Aorta (tissue), 5 donors: ENCODE data around the gene PRDM12. TPM values are rescaled to one million over a fixed set of nuclear protein-coding genes. Genes with fewer than 3 reads are reported as not detected.

Source experiments
- ATAC-seq: fragments of 200-7000 bp; cut with Tn5 transposase; one replicate; pipeline ENCODE4 v1.9.1; 2022; ENCODE audit warnings: moderate library complexity; ENCODE audit not compliant: low FRiP score
- DNase-seq, 2 donors: peaks; one replicate each; pipeline ENCODE4 v3.0.0-alpha.2; 2020
- H3K27ac ChIP-seq, 2 donors: one replicate each; pipeline ENCODE4 v1.5.1; 2013; ENCODE audit warnings: low read length in 2 of 2, mild to moderate bottlenecking in 2 of 2, moderate library complexity in 2 of 2, control low read depth in 1 of 2, inconsistent platforms in 1 of 2, low read depth in 1 of 2
- H3K27me3 ChIP-seq, 2 donors: one replicate each; pipeline ENCODE4 v1.6.1; 2013; ENCODE audit warnings: control low read depth in 1 of 2, low read length in 1 of 2, mild to moderate bottlenecking in 1 of 2, moderate library complexity in 1 of 2; ENCODE audit not compliant: insufficient read depth in 2 of 2, control insufficient read depth in 1 of 2
- H3K36me3 ChIP-seq, 2 donors: one replicate each; pipeline ENCODE4 v1.6.1; 2013; ENCODE audit warnings: control low read depth in 1 of 2, low read length in 1 of 2, mild to moderate bottlenecking in 1 of 2; ENCODE audit not compliant: insufficient read depth in 2 of 2, control insufficient read depth in 1 of 2
- H3K4me1 ChIP-seq, 2 donors: one replicate each; pipeline ENCODE4 v1.6.1; 2013; ENCODE audit warnings: low read length in 2 of 2, control low read depth in 1 of 2, mild to moderate bottlenecking in 1 of 2, moderate library complexity in 1 of 2; ENCODE audit not compliant: insufficient read depth in 2 of 2, control insufficient read depth in 1 of 2
- H3K4me3 ChIP-seq, 2 donors: one replicate each; pipeline ENCODE4 v1.5.1; 2013; ENCODE audit warnings: low read length in 2 of 2, control low read depth in 1 of 2, mild to moderate bottlenecking in 1 of 2
- H3K9me3 ChIP-seq: one replicate; pipeline ENCODE4 v1.6.1; 2013; ENCODE audit warnings: mild to moderate bottlenecking, low read length; ENCODE audit not compliant: control insufficient read depth
- WGBS, 2 donors: extraction: QIAGEN DNeasy Blood & Tissue Kit; methylation state at CpG; one replicate each; pipeline ENCODE4 v1.1.7; 2013; 5-methylcytosine and 5-hydroxymethylcytosine counted together
- intact Hi-C, 2 donors: fragments of 100-400 bp; cut with DNase I; formaldehyde crosslinking; loops; one replicate each; pipeline versions ENCODE4 v1.14.2 to v1.15.0; 2022
- polyA plus RNA-seq, 2 donors: library from polyadenylated mRNA; stranded (reverse); fragments of 200-250 nt; gene quantifications; one replicate each; pipeline ENCODE4 v1.2.3, GENCODE V29; 2013
- total RNA-seq, 2 donors: library from RNA; stranded (reverse); fragmentation: NEBNext Ultra II Directional; extraction: Animal tissue kit (Norgen Biotek cat#: 25700); gene quantifications; one replicate each; pipeline ENCODE4 v1.2.1, GENCODE V29; 2021
- donor health status: healthy with polysubstance abuse.
- donor health status: Bipolar disorder and iron deficiency.
- donor health status: DM: no; HTN: no; CAD: no.
- donor health status: DM: no; HTN: no; CAD: no.
- donor health status: DM: yes; HTN: yes; CAD: no.

The PRDM12 gene
- total and polyA plus RNA-seq, 4 donors = not detected

- no peak overlapping the region for H3K27ac ChIP-seq
- no peaks in the 10 kb centered on the region for H3K36me3 ChIP-seq
- no peaks in the 10 kb centered on the region for H3K4me1 ChIP-seq
- no peak for DNase-seq
- H3K4me3 ChIP-seq = no peak overlapping the region
- ATAC-seq = no peak
- intact Hi-C loops = no loop called here
- H3K9me3 ChIP-seq = no peaks in the 10 kb centered on the region
- WGBS, 2 donors = 4% methylated on average over 49 of the region's 49 CpGs
- H3K27me3 ChIP-seq = no peaks in the 10 kb centered on the region
Observed at GRCh38 chr9:130662099-130662969, 2.1 kb upstream of the PRDM12 start.

GRCh38 chr9:130662970-130663257 is 1.5 kb upstream of the PRDM12 start:
- H3K27me3 ChIP-seq = no peaks in the 10 kb centered on the region
- ATAC-seq = no peak
- H3K36me3 ChIP-seq = no peaks in the 10 kb centered on the region
- H3K9me3 ChIP-seq = no peaks in the 10 kb centered on the region
- H3K4me1 ChIP-seq = no peaks in the 10 kb centered on the region
- no peak overlapping the region for H3K4me3 ChIP-seq
- intact Hi-C loops = no loop called here
- 3 to 4% methylated on average over 15 of the region's 15 CpGs for WGBS, 2 donors
- DNase-seq = no peak
- H3K27ac ChIP-seq = no peak overlapping the region

DNA sequence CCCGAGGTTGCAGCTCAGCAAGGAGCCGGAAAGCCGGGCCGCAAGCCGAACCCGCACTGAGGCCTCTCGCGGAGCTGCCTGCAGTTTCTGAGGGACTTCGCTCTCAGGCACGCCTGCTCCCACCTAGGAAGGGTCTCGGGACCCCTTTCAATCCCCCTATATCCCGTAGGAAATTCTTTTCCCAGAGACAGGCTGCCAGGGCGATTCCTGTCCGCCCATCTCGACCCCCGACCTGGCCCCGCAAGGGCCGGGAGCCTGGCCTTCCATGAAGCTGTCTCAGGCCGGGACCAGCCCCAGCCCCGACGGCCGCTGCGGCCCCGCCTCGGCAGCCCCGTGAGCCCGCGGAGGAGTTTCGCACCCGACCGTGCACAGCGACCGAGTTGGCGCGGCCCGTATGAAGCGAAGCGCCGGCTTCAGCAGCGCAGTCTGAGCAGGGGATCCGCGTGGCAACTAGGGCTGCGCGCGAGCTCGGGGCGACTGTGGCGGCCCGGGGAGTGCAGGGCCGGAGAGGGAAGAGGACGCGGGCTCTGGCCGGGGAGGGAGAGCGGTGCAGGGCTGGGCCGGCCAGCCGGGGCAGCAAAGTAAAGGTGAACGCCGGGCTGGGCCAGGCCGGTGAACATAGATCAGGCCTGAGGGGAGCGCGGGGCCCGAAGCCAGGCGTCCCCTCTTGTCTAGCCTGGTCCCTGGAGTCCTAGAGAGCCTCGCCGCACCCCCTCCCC is 977 bp upstream of the PRDM12 start:
- intact Hi-C loops = no loop called here
- H3K27me3 ChIP-seq = no peaks in the 10 kb centered on the region
- 1 to 2% methylated on average over 58 to 65 of the region's 65 CpGs for WGBS, 2 donors
- H3K27ac ChIP-seq = no peak overlapping the region
- no peaks in the 10 kb centered on the region for H3K36me3 ChIP-seq
- H3K4me3 ChIP-seq = no peak overlapping the region
- no peaks in the 10 kb centered on the region for H3K9me3 ChIP-seq
- ATAC-seq = peak; percentile 37
- DNase-seq = no peak
- no peaks in the 10 kb centered on the region for H3K4me1 ChIP-seq

GRCh38 chr9:130663977-130664250 is 480 bp upstream of the PRDM12 start:
- H3K27me3 ChIP-seq = no peaks in the 10 kb centered on the region
- no peak overlapping the region for H3K4me3 ChIP-seq
- DNase-seq (no peak), ATAC-seq (no peak)
- no peaks in the 10 kb centered on the region for H3K4me1 ChIP-seq
- no peaks in the 10 kb centered on the region for H3K36me3 ChIP-seq
- no peaks in the 10 kb centered on the region for H3K9me3 ChIP-seq
- no peak overlapping the region for H3K27ac ChIP-seq
- 1 to 2% methylated on average over 13 to 19 of the region's 19 CpGs for WGBS, 2 donors
- intact Hi-C loops = no loop called here

GRCh38 chr9:130665029-130665430 is 636 bp downstream of the PRDM12 start:
- ATAC-seq (no peak), DNase-seq (no peak)
- Histone ChIP-seq H3K4me1 (no peaks in the 10 kb centered on the region), H3K9me3 (no peaks in the 10 kb centered on the region), H3K27me3 (no peaks in the 10 kb centered on the region), H3K27ac (no peak overlapping the region), H3K36me3 (no peaks in the 10 kb centered on the region), H3K4me3 (no peak overlapping the region)
- intact Hi-C loops = no loop called here
- WGBS, 2 donors = 2% methylated on average over 23 to 26 of the region's 26 CpGs

DNA sequence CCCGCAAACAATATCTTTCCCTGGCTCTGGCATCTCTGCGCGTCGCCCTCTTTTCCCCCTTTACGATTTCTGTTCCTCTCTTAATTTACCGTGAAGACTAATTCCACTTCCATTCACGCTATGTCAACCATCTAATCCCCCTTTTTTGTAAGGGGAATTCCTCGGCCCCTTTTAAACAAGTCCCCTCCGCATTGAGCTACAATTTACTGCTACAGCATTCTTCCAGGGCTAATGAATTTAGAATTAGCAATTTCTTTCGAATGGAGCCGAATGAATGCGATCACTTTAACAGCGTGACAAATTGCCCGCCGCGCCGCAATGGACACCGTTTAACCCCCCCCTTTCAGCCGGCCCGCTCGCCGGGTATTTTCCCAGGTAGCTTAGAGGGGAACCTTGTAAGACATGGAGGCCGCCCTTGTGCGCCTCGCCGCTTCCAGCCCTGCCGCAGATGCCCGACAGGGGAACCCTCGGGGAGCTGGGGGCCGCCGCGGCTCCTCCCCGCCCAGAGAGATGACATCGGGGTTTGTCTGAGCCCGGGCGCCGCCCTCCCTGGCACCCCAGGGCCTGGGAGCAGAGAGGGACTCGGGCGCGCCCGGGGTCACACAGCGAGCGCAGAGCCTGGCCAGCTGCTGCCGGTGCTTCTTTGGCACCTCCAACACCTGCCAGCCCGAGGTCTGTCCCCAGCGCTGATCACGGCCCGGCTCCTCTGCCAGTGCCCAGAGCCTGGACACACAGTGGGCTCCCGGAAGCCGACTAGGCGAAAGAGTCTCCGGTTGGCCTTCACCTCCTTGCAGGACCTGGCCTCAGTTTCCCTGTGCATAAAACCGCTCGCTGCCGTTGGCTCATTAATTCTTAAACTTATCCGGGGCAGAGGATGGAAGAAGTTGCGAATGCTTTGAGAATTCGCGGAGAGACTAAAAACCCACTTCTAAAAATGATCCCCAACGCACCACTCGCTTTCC is 1.3 kb downstream of the PRDM12 start:
- DNase-seq = no peak
- 4% methylated on average over 61 of the region's 61 CpGs for WGBS, 2 donors
- Histone ChIP-seq H3K4me3 (no peak overlapping the region), H3K27ac (no peak overlapping the region), H3K27me3 (no peaks in the 10 kb centered on the region), H3K36me3 (no peaks in the 10 kb centered on the region), H3K9me3 (no peaks in the 10 kb centered on the region), H3K4me1 (no peaks in the 10 kb centered on the region)
- no peak for ATAC-seq
- intact Hi-C loops = no loop called here

GRCh38 chr9:130666393-130667119 is 2.2 kb downstream of the PRDM12 start:
- no peak for DNase-seq
- intact Hi-C loops = no loop called here
- 12% methylated on average over 52 to 60 of the region's 60 CpGs for WGBS, 2 donors
- Histone ChIP-seq H3K27me3 (no peaks in the 10 kb centered on the region), H3K36me3 (no peaks in the 10 kb centered on the region), H3K4me1 (no peaks in the 10 kb centered on the region), H3K9me3 (no peaks in the 10 kb centered on the region), H3K4me3 (no peak overlapping the region), H3K27ac (no peak overlapping the region)
- no peak for ATAC-seq

DNA sequence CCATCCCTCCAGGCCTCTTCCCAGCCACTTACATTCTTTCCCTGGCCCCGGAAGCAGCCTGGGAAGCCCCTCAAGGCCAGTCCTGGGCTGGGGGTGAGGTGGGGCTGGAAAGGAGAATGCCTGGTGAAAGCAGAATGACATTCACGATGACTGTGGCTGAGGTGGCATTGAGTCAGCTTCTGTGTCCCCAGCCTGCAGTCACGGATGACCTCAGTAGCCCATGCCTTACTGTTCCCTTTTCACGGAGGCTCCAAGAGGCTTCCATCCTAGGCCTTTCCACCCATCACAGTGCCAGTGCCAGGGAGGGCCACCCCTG is 2.7 kb downstream of the PRDM12 start:
- WGBS, 2 donors = 82 to 84% methylated on average over 4 of the region's 4 CpGs
- H3K9me3 ChIP-seq = no peaks in the 10 kb centered on the region
- H3K4me1 ChIP-seq = no peaks in the 10 kb centered on the region
- no peak for ATAC-seq
- no peak for DNase-seq
- no peak overlapping the region for H3K4me3 ChIP-seq
- no peaks in the 10 kb centered on the region for H3K27me3 ChIP-seq
- no peak overlapping the region for H3K27ac ChIP-seq
- intact Hi-C loops = no loop called here
- H3K36me3 ChIP-seq = no peaks in the 10 kb centered on the region
